ENCODE measurements around the gene TGDS. TPM values are rescaled to one million over a fixed set of nuclear protein-coding genes. Genes with fewer than 3 reads are reported as not detected.

TGDS gene
- total RNA-seq, 2 experiments from 2014 or later: 17.2 to 19.2 TPM

- ChIA-PET CTCF (interaction anchor here (1.2 to 1.8 kb wide), 2 partner anchors 11 to 126 kb away, joined by 4 to 8 read pairs; no protein-coding TSS in a partner anchor), POLR2A (interaction anchor here (0.6 to 1.3 kb wide), 2 partner anchors 11 to 12 kb away, joined by 3 to 4 read pairs; no protein-coding TSS in a partner anchor)
Measured at GRCh38 chr13:94561126-94561525, 34.8 kb downstream of the TGDS start.

GRCh38 chr13:94560116-94560515 lies 35.8 kb downstream of the TGDS start:
- H3K27me3 Mint-ChIP-seq (ENCODE audit: low read depth): no peaks in the 10 kb centered on the region
- H3K27ac Mint-ChIP-seq: no peak overlapping the region
- H3K4me1 Mint-ChIP-seq (ENCODE audit: low read depth): peaks cover 22% of the 10 kb centered on the region
- no peak for ATAC-seq
- no peak overlapping the region for H3K4me3 Mint-ChIP-seq
- no peaks in the 10 kb centered on the region for H3K9me3 Mint-ChIP-seq (ENCODE audit: insufficient read depth)
- ChIA-PET POLR2A (interaction anchor here (0.7 to 1.3 kb wide), 2 partner anchors 10 to 11 kb away, joined by 3 read pairs; no protein-coding TSS in a partner anchor), CTCF (interaction anchor here (1.8 kb wide), 1 partner anchor 10 kb away, joined by 8 read pairs; no protein-coding TSS in a partner anchor)
- DNase-seq: no peak
- peaks cover 20% of the 10 kb centered on the region for H3K36me3 Mint-ChIP-seq (ENCODE audit: low read depth)

More at GRCh38 chr13:94561126-94561525, 34.8 kb downstream of the TGDS start:
- no peak overlapping the region for H3K27ac Mint-ChIP-seq
- no peaks in the 10 kb centered on the region for H3K9me3 Mint-ChIP-seq (ENCODE audit: insufficient read depth)
- peaks cover 22% of the 10 kb centered on the region for H3K4me1 Mint-ChIP-seq (ENCODE audit: low read depth)
- H3K27me3 Mint-ChIP-seq (ENCODE audit: low read depth): no peaks in the 10 kb centered on the region
- DNase-seq (no peak), ATAC-seq (no peak)
- H3K4me3 Mint-ChIP-seq: no peak overlapping the region
- H3K36me3 Mint-ChIP-seq (ENCODE audit: low read depth): peaks cover 20% of the 10 kb centered on the region

- Mint-ChIP-seq H3K4me3 (peak overlapping the region; percentile 4), H3K36me3 (ENCODE audit: low read depth) (peaks cover 20% of the 10 kb centered on the region), H3K27me3 (ENCODE audit: low read depth) (no peaks in the 10 kb centered on the region), H3K27ac (peak overlapping the region; percentile 50), H3K9me3 (ENCODE audit: insufficient read depth) (no peaks in the 10 kb centered on the region), H3K4me1 (ENCODE audit: low read depth) (peaks cover 22% of the 10 kb centered on the region)
- peak; percentile 12 for DNase-seq
- POLR2A ChIA-PET: interaction anchor here (0.7 kb wide), 1 partner anchor 10 kb away, joined by 3 read pairs; no protein-coding TSS in a partner anchor
- peak; percentile 51 for ATAC-seq
- CTCF ChIA-PET: no interaction called here
Measured at GRCh38 chr13:94559222-94559795, 36.6 kb downstream of the TGDS start.

- H3K27ac Mint-ChIP-seq: peak overlapping the region; percentile 76
- no peaks in the 10 kb centered on the region for H3K27me3 Mint-ChIP-seq (ENCODE audit: low read depth)
- ATAC-seq: peak; percentile 73
- peak; percentile 55 for DNase-seq
- H3K9me3 Mint-ChIP-seq (ENCODE audit: insufficient read depth): no peaks in the 10 kb centered on the region
- peaks cover 22% of the 10 kb centered on the region for H3K4me1 Mint-ChIP-seq (ENCODE audit: low read depth)
- peaks cover 20% of the 10 kb centered on the region for H3K36me3 Mint-ChIP-seq (ENCODE audit: low read depth)
- POLR2A ChIA-PET: no interaction called here
- CTCF ChIA-PET: no interaction called here
- no peak overlapping the region for H3K4me3 Mint-ChIP-seq
Measured at GRCh38 chr13:94558716-94559115, 37.2 kb downstream of the TGDS start.

- Mint-ChIP-seq H3K27me3 (ENCODE audit: low read depth) (no peaks in the 10 kb centered on the region), H3K4me1 (ENCODE audit: low read depth) (peaks cover 22% of the 10 kb centered on the region), H3K36me3 (ENCODE audit: low read depth) (peaks cover 15% of the 10 kb centered on the region), H3K27ac (no peak overlapping the region), H3K9me3 (ENCODE audit: insufficient read depth) (no peaks in the 10 kb centered on the region), H3K4me3 (no peak overlapping the region)
- ChIA-PET CTCF (no interaction called here), POLR2A (no interaction called here)
- ATAC-seq (no peak), DNase-seq (peak; percentile 12)
Measured at GRCh38 chr13:94557684-94558235, 38.2 kb downstream of the TGDS start.

GRCh38 chr13:94556621-94557020 lies 39.3 kb downstream of the TGDS start:
- ChIA-PET POLR2A (no interaction called here), CTCF (interaction anchor here (0.9 kb wide), 1 partner anchor 21 kb away, joined by 3 read pairs; no protein-coding TSS in a partner anchor)
- Mint-ChIP-seq H3K4me1 (ENCODE audit: low read depth) (peaks cover 22% of the 10 kb centered on the region), H3K27me3 (ENCODE audit: low read depth) (peaks cover 2% of the 10 kb centered on the region), H3K36me3 (ENCODE audit: low read depth) (peaks cover 10% of the 10 kb centered on the region), H3K27ac (no peak overlapping the region), H3K9me3 (ENCODE audit: insufficient read depth) (no peaks in the 10 kb centered on the region), H3K4me3 (no peak overlapping the region)
- no peak for DNase-seq
- ATAC-seq: no peak

GRCh38 chr13:94556041-94556440 lies 39.9 kb downstream of the TGDS start:
- Mint-ChIP-seq H3K27ac (no peak overlapping the region), H3K36me3 (ENCODE audit: low read depth) (peaks cover 8% of the 10 kb centered on the region), H3K9me3 (ENCODE audit: insufficient read depth) (no peaks in the 10 kb centered on the region), H3K27me3 (ENCODE audit: low read depth) (peaks cover 6% of the 10 kb centered on the region), H3K4me3 (no peak overlapping the region), H3K4me1 (ENCODE audit: low read depth) (peaks cover 22% of the 10 kb centered on the region)
- no peak for DNase-seq
- ChIA-PET CTCF (interaction anchor here (0.9 kb wide), 1 partner anchor 21 kb away, joined by 3 read pairs; no protein-coding TSS in a partner anchor), POLR2A (interaction anchor here (0.6 kb wide), 1 partner anchor 9 kb away, joined by 3 read pairs; no protein-coding TSS in a partner anchor)
- ATAC-seq: no peak

- POLR2A ChIA-PET: no interaction called here
- peaks cover 19% of the 10 kb centered on the region for H3K4me1 Mint-ChIP-seq (ENCODE audit: low read depth)
- ATAC-seq: no peak
Measured at GRCh38 chr13:94553766-94554165, 42.2 kb downstream of the TGDS start.

GRCh38 chr13:94552095-94552494 lies 43.9 kb downstream of the TGDS start:
- Mint-ChIP-seq H3K9me3 (ENCODE audit: insufficient read depth) (no peaks in the 10 kb centered on the region), H3K4me3 (no peak overlapping the region), H3K4me1 (ENCODE audit: low read depth) (peaks cover 20% of the 10 kb centered on the region), H3K27me3 (ENCODE audit: low read depth) (peaks cover 8% of the 10 kb centered on the region), H3K27ac (no peak overlapping the region), H3K36me3 (ENCODE audit: low read depth) (peaks cover 3% of the 10 kb centered on the region)
- DNase-seq: no peak
- CTCF ChIA-PET: no interaction called here
- POLR2A ChIA-PET: no interaction called here
- no peak for ATAC-seq

More at GRCh38 chr13:94553766-94554165, 42.2 kb downstream of the TGDS start:
- CTCF ChIA-PET: no interaction called here
- Mint-ChIP-seq H3K4me3 (no peak overlapping the region), H3K36me3 (ENCODE audit: low read depth) (peaks cover 7% of the 10 kb centered on the region), H3K27ac (no peak overlapping the region), H3K27me3 (ENCODE audit: low read depth) (peaks cover 8% of the 10 kb centered on the region), H3K9me3 (ENCODE audit: insufficient read depth) (no peaks in the 10 kb centered on the region)
- DNase-seq: no peak

GRCh38 chr13:94550062-94550738 lies 45.8 kb downstream of the TGDS start:
- Mint-ChIP-seq H3K27ac (peak overlapping the region; percentile 96), H3K4me1 (ENCODE audit: low read depth) (peaks cover 20% of the 10 kb centered on the region), H3K9me3 (ENCODE audit: insufficient read depth) (no peaks in the 10 kb centered on the region), H3K36me3 (ENCODE audit: low read depth) (peaks cover 3% of the 10 kb centered on the region), H3K27me3 (ENCODE audit: low read depth) (peaks cover 8% of the 10 kb centered on the region), H3K4me3 (peak overlapping the region; percentile 86)
- POLR2A ChIA-PET: interaction anchor here (1.0 to 2.7 kb wide), 7 partner anchors 11 to 68 kb away, joined by 3 to 35 read pairs (median 5); partner anchors contain the start of gene TGDS
- ATAC-seq (no peak), DNase-seq (no peak)
- CTCF ChIA-PET: interaction anchor here (1.0 to 3.8 kb wide), 11 partner anchors 11 to 116 kb away, joined by 3 to 32 read pairs (median 8); partner anchors contain the start of gene TGDS

- ChIA-PET CTCF (interaction anchor here (0.9 to 3.8 kb wide), 13 partner anchors 11 to 125 kb away, joined by 3 to 32 read pairs (median 6); partner anchors contain the start of gene TGDS), POLR2A (interaction anchor here (0.9 to 2.7 kb wide), 12 partner anchors 10 to 68 kb away, joined by 3 to 35 read pairs (median 4); partner anchors contain the start of gene TGDS)
- ATAC-seq (peak; percentile 95), DNase-seq (peak; percentile 94)
- H3K4me3 Mint-ChIP-seq: peak overlapping the region; percentile 86
- peaks cover 3% of the 10 kb centered on the region for H3K36me3 Mint-ChIP-seq (ENCODE audit: low read depth)
- H3K27ac Mint-ChIP-seq: peak overlapping the region; percentile 96
- H3K27me3 Mint-ChIP-seq (ENCODE audit: low read depth): peaks cover 8% of the 10 kb centered on the region
- H3K9me3 Mint-ChIP-seq (ENCODE audit: insufficient read depth): no peaks in the 10 kb centered on the region
- peaks cover 20% of the 10 kb centered on the region for H3K4me1 Mint-ChIP-seq (ENCODE audit: low read depth)
Measured at GRCh38 chr13:94549232-94550061, 46.5 kb downstream of the TGDS start.
